ENCODE data around the gene PRRT1.
A peak's percentile ranks its signal among the peaks of the same experiment; 100 is the strongest.

PRRT1 gene

DNA sequence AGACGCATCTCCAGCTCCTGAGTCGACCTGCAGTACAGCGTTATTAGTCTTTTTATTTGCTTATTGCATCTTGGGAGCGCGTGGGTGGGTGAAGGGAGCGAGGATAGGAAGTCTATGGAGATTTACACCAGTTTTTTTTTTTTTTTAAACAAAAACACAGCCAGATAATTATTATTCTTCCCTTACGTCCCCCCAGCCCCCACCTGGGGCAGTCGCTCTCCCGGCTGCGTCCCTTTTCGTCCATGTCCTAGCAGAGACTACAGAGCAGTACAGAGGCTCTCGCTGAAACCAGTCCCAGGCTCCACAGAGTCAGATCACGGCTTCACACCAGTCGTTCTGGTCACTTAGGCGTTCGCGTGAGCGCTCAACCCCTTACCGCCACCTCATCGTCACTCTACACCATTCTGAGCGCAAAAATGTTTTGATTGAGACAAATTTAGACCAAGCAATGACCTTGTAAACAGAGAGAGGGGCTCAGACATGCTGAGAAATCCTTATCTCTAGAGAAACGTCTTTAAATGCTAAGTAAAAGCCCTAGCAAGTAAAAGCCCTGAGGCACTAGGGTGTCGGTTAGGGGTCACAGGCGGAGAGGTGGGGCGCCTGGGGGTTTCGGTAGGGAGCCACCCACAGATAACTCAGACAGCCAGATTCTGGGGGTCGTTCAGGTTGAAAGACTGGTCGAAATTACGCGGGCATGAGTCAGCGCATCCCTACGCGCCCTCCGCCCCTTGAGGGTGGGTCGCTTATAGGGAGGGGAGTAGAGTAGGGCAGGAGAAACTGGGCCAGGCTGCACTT lies 1.2 kb upstream of the PRRT1 start:
- Histone ChIP-seq H3K4me1 (ENCODE audit: insufficient read depth, poor library complexity, severe bottlenecking) (peaks cover 6% of the 10 kb centered on the region), H3K36me3 (ENCODE audit: low read depth) (peaks cover 26% of the 10 kb centered on the region), H3K27ac (ENCODE audit: poor library complexity, severe bottlenecking) (peak overlapping the region; percentile 89), H3K4me3 (ENCODE audit: severe bottlenecking) (peak overlapping the region; percentile 65), H3K9me3 (ENCODE audit: severe bottlenecking) (no peaks in the 10 kb centered on the region), H3K27me3 (ENCODE audit: insufficient read depth, poor library complexity, severe bottlenecking) (no peaks in the 10 kb centered on the region)
- TF ChIP-seq, protein P1, sequence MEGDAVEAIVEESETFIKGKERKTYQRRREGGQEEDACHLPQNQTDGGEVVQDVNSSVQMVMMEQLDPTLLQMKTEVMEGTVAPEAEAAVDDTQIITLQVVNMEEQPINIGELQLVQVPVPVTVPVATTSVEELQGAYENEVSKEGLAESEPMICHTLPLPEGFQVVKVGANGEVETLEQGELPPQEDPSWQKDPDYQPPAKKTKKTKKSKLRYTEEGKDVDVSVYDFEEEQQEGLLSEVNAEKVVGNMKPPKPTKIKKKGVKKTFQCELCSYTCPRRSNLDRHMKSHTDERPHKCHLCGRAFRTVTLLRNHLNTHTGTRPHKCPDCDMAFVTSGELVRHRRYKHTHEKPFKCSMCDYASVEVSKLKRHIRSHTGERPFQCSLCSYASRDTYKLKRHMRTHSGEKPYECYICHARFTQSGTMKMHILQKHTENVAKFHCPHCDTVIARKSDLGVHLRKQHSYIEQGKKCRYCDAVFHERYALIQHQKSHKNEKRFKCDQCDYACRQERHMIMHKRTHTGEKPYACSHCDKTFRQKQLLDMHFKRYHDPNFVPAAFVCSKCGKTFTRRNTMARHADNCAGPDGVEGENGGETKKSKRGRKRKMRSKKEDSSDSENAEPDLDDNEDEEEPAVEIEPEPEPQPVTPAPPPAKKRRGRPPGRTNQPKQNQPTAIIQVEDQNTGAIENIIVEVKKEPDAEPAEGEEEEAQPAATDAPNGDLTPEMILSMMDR (IDR thresholded peaks at IDR 0.05; ENCODE audit: poor library complexity, severe bottlenecking): no peak
- ATAC-seq (ENCODE audit: low read depth): peak; percentile 52
- DNase-seq (ENCODE audit: low spot score): no peak

DNA sequence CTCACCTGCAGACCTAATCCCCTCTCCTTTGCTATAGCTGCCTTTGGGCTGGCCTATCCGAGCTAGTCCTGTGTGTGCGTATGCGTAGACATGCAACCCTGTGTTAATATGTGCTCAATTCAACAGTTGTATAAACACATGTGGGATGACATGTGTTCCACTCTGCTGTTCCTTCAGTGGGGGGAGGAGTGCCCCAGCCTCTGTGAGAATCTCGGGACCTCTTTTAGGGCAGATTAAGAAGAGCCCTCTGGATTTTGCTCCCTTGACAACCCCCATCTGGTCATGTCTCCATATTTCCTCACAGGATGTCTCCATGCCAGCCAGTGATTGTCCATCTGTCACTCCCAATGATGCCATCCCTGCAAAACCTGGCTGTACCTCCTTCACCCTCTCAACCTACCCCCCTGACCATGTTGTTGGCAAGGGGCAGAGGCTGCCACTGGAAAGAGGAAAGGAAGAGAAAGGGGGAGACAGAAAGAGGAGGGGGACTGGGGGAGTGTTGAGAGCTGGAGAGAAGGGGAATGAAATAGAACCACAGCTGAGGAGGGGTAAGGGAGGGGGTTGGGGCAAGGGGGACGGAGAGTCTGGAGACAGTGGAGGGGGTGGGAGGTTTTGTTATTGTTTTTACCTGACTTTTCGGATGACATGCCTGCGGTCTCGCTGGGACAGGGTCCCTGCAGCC lies 417 bp downstream of the PRRT1 start:
- H3K4me3 ChIP-seq (ENCODE audit: severe bottlenecking): no peak overlapping the region
- ATAC-seq (ENCODE audit: low read depth): no peak

DNA sequence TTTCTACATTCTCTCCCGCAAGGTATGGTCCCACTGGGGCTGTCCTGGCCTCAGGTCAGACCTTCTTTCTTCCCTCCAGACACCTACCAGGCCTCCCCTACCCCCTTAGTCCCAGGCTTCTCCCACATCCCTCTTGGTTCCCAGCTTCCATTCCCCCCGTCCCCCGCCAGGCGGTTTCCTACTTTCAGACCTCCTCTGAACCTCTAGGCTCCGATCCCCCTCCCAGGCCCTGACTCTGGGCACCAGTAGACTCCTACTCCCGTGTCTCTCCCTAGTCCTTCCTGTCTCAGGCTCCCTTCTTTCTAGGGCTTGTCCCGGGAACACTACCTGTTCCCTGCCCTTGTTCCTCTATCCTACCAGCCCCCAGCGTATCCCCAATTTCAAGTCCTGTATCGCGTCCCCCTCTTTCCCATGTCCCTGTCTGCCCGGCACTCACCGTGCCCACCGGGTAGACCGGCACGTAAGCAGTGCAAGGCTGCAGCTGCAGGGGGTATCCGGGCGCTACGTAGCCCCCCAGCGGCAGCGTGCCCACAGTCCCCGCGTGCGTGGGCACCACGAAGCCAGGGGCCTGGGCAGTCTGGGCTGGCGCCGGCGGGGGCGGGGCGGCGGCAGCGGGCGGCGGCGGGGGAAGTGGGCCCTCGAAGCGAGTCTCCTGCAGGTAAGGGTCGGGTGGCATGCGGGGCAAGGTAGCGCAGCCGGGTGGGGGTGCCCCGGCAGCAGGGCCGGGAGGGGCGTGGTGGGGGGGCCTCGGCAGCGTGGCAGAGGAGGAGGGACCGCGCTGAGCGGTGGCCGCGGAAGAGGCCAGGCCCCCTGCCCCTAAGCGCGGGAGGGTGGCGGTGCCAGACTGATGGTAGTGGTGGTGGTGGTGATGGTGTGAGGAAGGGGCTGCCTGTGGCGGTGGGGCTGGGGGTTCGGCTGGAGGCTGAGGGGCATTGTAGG lies 1.5 kb downstream of the PRRT1 start:
- Histone ChIP-seq H3K4me1 (ENCODE audit: insufficient read depth, poor library complexity, severe bottlenecking) (peaks cover 6% of the 10 kb centered on the region), H3K27me3 (ENCODE audit: insufficient read depth, poor library complexity, severe bottlenecking) (no peaks in the 10 kb centered on the region), H3K4me3 (ENCODE audit: severe bottlenecking) (no peak overlapping the region), H3K9me3 (ENCODE audit: severe bottlenecking) (no peaks in the 10 kb centered on the region), H3K27ac (ENCODE audit: poor library complexity, severe bottlenecking) (no peak overlapping the region), H3K36me3 (ENCODE audit: low read depth) (no peaks in the 10 kb centered on the region; the same call in 1 of the 2 replicates)
- DNase-seq (ENCODE audit: low spot score) (no peak), ATAC-seq (ENCODE audit: low read depth) (no peak)
- TF ChIP-seq, protein P1 (IDR thresholded peaks at IDR 0.05; ENCODE audit: poor library complexity, severe bottlenecking): no peak

More for the DNA sequence above, 417 bp downstream of the PRRT1 start:
- H3K9me3 ChIP-seq (ENCODE audit: severe bottlenecking): no peaks in the 10 kb centered on the region
- H3K4me1 ChIP-seq (ENCODE audit: insufficient read depth, poor library complexity, severe bottlenecking): peaks cover 6% of the 10 kb centered on the region
- no peak for DNase-seq (ENCODE audit: low spot score)
- TF ChIP-seq, protein P1 (IDR thresholded peaks at IDR 0.05; ENCODE audit: poor library complexity, severe bottlenecking): no peak
- H3K27ac ChIP-seq (ENCODE audit: poor library complexity, severe bottlenecking): no peak overlapping the region
- H3K36me3 ChIP-seq (ENCODE audit: low read depth): peaks cover 10% of the 10 kb centered on the region
- H3K27me3 ChIP-seq (ENCODE audit: insufficient read depth, poor library complexity, severe bottlenecking): no peaks in the 10 kb centered on the region

DNA sequence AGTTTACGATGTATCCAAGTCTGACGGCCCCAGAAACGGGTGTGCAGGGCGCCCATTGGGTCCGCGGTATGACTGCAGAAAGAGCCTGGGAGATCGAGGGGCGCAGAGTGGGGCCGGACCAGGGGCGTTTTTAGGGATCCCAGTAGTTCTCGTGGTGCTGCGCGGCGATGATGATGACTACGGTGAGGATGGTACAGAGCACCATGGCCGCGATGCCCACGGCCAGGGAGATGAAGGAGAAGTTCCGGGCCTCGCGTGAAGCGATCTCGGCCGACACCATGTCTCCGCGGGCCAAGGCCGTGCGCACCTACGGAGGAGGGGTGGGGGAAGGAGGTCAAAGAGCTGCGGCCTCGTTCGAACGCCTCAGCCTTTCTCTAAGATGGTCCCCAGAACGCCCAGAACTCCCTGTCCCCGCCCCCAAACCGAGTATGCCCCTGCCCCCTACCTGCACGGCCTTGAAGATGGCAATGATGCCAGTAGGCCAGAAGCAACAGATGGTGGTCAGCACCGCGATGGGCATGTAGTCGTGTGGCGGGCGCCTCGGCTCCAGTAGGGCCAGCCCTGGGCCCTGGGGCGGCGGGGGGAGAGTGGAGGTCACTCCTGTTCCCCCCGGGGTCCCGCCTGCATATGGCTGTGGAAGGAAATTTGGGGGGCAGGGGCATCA lies 2.5 kb downstream of the PRRT1 start:
- DNase-seq (ENCODE audit: low spot score): no peak
- no peak for ATAC-seq (ENCODE audit: low read depth)
- H3K27ac ChIP-seq (ENCODE audit: poor library complexity, severe bottlenecking): no peak overlapping the region
- no peaks in the 10 kb centered on the region for H3K27me3 ChIP-seq (ENCODE audit: insufficient read depth, poor library complexity, severe bottlenecking)
- no peaks in the 10 kb centered on the region for H3K36me3 ChIP-seq (ENCODE audit: low read depth)
- peaks cover 6% of the 10 kb centered on the region for H3K4me1 ChIP-seq (ENCODE audit: insufficient read depth, poor library complexity, severe bottlenecking)
- TF ChIP-seq, protein P1 (IDR thresholded peaks at IDR 0.05; ENCODE audit: poor library complexity, severe bottlenecking): peak; percentile 29
- no peaks in the 10 kb centered on the region for H3K9me3 ChIP-seq (ENCODE audit: severe bottlenecking)
- H3K4me3 ChIP-seq (ENCODE audit: severe bottlenecking): peak overlapping the region; percentile 20
